ENCODE measurements around the gene CAND1. TPM values are rescaled to one million over a fixed set of nuclear protein-coding genes. Genes with fewer than 3 reads are reported as not detected.
"Not testable (repeated sequence)": the region's sequence is repeated elsewhere in the genome, so short reads cannot be mapped to it uniquely, and the experiment has no call there.

CAND1 gene
- total RNA-seq, 1 donor from 2014 or later = 104 TPM

GRCh38 chr12:67338426-67338825 is 69.3 kb downstream of the CAND1 start:
- no peak for TF ChIP-seq CTCF (IDR thresholded peaks at IDR 0.05)
- Histone ChIP-seq H3K36me3 (no peaks in the 10 kb centered on the region), H3K27me3 (ENCODE audit: low read depth) (no peaks in the 10 kb centered on the region)

GRCh38 chr12:67339530-67339929 is 70.4 kb downstream of the CAND1 start:
- Histone ChIP-seq H3K27ac (no peak overlapping the region), H3K36me3 (no peaks in the 10 kb centered on the region), H3K27me3 (ENCODE audit: low read depth) (no peaks in the 10 kb centered on the region), H3K9me3 (peaks cover 18% of the 10 kb centered on the region), H3K4me1 (no peaks in the 10 kb centered on the region), H3K4me3 (no peak overlapping the region)
- no peak for TF ChIP-seq CTCF (IDR thresholded peaks at IDR 0.05)
- no peak for ATAC-seq
- intact Hi-C loops (cut with DNase I) = no loop called here
- DNase-seq = no peak

More at GRCh38 chr12:67338426-67338825, 69.3 kb downstream of the CAND1 start:
- intact Hi-C loops (cut with DNase I) = no loop called here
- Histone ChIP-seq H3K27ac (no peak overlapping the region), H3K9me3 (peaks cover 18% of the 10 kb centered on the region), H3K4me3 (no peak overlapping the region), H3K4me1 (no peaks in the 10 kb centered on the region)
- DNase-seq (no peak), ATAC-seq (no peak)

GRCh38 chr12:67341086-67341485 is 71.9 kb downstream of the CAND1 start:
- H3K9me3 ChIP-seq = peaks cover 18% of the 10 kb centered on the region
- DNase-seq; H3K27me3 ChIP-seq (ENCODE audit: low read depth); ATAC-seq; H3K27ac ChIP-seq; H3K4me3 ChIP-seq; H3K36me3 ChIP-seq; intact Hi-C loops (cut with DNase I); H3K4me1 ChIP-seq: not testable (repeated sequence)

- TF ChIP-seq CTCF (IDR thresholded peaks at IDR 0.05) = no peak
- intact Hi-C loops (cut with DNase I) = no loop called here
- no peaks in the 10 kb centered on the region for H3K36me3 ChIP-seq
- no peak for ATAC-seq
- DNase-seq = no peak
- no peaks in the 10 kb centered on the region for H3K27me3 ChIP-seq (ENCODE audit: low read depth)
- no peaks in the 10 kb centered on the region for H3K9me3 ChIP-seq
- H3K4me1 ChIP-seq = no peaks in the 10 kb centered on the region
- H3K4me3 ChIP-seq = no peak overlapping the region
- H3K27ac ChIP-seq = no peak overlapping the region
Measured at GRCh38 chr12:67344979-67345710, 76.0 kb downstream of the CAND1 start.

GRCh38 chr12:67348683-67349082 is 79.5 kb downstream of the CAND1 start:
- H3K27ac ChIP-seq = no peak overlapping the region

More at GRCh38 chr12:67348683-67349082, 79.5 kb downstream of the CAND1 start:
- H3K4me1 ChIP-seq = no peaks in the 10 kb centered on the region
- H3K27me3 ChIP-seq (ENCODE audit: low read depth) = no peaks in the 10 kb centered on the region
- no peak for TF ChIP-seq CTCF (IDR thresholded peaks at IDR 0.05)
- ATAC-seq (no peak), DNase-seq (no peak)
- intact Hi-C loops (cut with DNase I) = no loop called here
- H3K9me3 ChIP-seq = no peaks in the 10 kb centered on the region
- no peak overlapping the region for H3K4me3 ChIP-seq
- H3K36me3 ChIP-seq = no peaks in the 10 kb centered on the region
